Keratinocyte (primary cell): ENCODE results near the gene NOM1. TPM values are rescaled to one million over a fixed set of nuclear protein-coding genes. Genes with fewer than 3 reads are reported as not detected.
"Not testable (repeated sequence)": the region's sequence is repeated elsewhere in the genome, so short reads cannot be mapped to it uniquely, and the experiment has no call there.

Experiments
- DNase-seq: peaks from one replicate; pipeline ENCODE4 v3.0.0-alpha.2; 2011; ENCODE audit warnings: low read depth, missing footprints, low spot score
- FAIRE-seq: peaks from 2 replicates; lab custom pipeline; 2011; peaks lifted over from hg19 to GRCh38; lab: Jason Lieb, UNC
- H2AFZ ChIP-seq: 2 replicates; pipeline ENCODE4 v1.6.0; 2012; ENCODE audit warnings: low read length, control low read depth, inconsistent platforms; ENCODE audit not compliant: control insufficient read depth
- H3K27ac ChIP-seq: 2 replicates; pipeline ENCODE4 v1.5.1; 2011; ENCODE audit warnings: low read length; ENCODE audit not compliant: control insufficient read depth, insufficient read depth
- H3K27me3 ChIP-seq: 3 replicates; pipeline ENCODE4 v1.6.0; 2011; ENCODE audit warnings: low read length; ENCODE audit not compliant: control insufficient read depth, insufficient read depth; ENCODE audit errors: extremely low read depth
- H3K36me3 ChIP-seq, 2 experiments: 2 replicates in 1 of 2; 3 replicates in 1 of 2; pipeline ENCODE4 v1.5.1; 2011; ENCODE audit warnings: low read length in 2 of 2, mild to moderate bottlenecking in 1 of 2; ENCODE audit not compliant: control insufficient read depth in 2 of 2, insufficient read depth in 2 of 2; ENCODE audit errors: extremely low read depth in 1 of 2
- H3K4me1 ChIP-seq: 3 replicates; pipeline ENCODE4 v1.5.1; 2011; ENCODE audit warnings: low read length; ENCODE audit not compliant: control insufficient read depth, insufficient read depth; ENCODE audit errors: extremely low read depth
- H3K4me2 ChIP-seq: 3 replicates; pipeline ENCODE4 v1.6.0; 2011; ENCODE audit warnings: low read depth, low read length; ENCODE audit not compliant: control insufficient read depth, insufficient read depth; ENCODE audit errors: extremely low read depth
- H3K4me3 ChIP-seq, 3 experiments: fragments of 200-600 bp in 1 of 3; sonication (generic) in 1 of 3; 2 replicates in 2 of 3; 3 replicates in 1 of 3; pipeline ENCODE4 v1.5.1; 2011 to 2016; ENCODE audit warnings: low read length in 3 of 3, mild to moderate bottlenecking in 3 of 3, control low read depth in 2 of 3, inconsistent platforms in 1 of 3, low read depth in 1 of 3, mixed read lengths in 1 of 3, mixed run types in 1 of 3, moderate library complexity in 1 of 3; ENCODE audit not compliant: control insufficient read depth in 2 of 3, insufficient read depth in 2 of 3; ENCODE audit errors: extremely low read depth in 1 of 3
- H3K79me2 ChIP-seq: 2 replicates; pipeline ENCODE4 v1.6.0; 2012; ENCODE audit warnings: low read length; ENCODE audit not compliant: control insufficient read depth, insufficient read depth
- H3K9ac ChIP-seq: 3 replicates; pipeline ENCODE4 v1.6.0; 2011; ENCODE audit warnings: low read length; ENCODE audit not compliant: control insufficient read depth, insufficient read depth; ENCODE audit errors: extremely low read depth
- H3K9me1 ChIP-seq: 3 replicates; pipeline ENCODE4 v1.6.0; 2011; ENCODE audit warnings: low read length; ENCODE audit not compliant: control insufficient read depth, insufficient read depth; ENCODE audit errors: extremely low read depth
- H3K9me3 ChIP-seq: 2 replicates; pipeline ENCODE4 v1.5.1; 2012; ENCODE audit warnings: low read depth, low read length; ENCODE audit not compliant: control insufficient read depth
- H4K20me1 ChIP-seq: 3 replicates; pipeline ENCODE4 v1.6.0; 2011; ENCODE audit warnings: low read length; ENCODE audit not compliant: control insufficient read depth, insufficient read depth; ENCODE audit errors: extremely low read depth
- CTCF ChIP-seq, 3 experiments: IDR thresholded peaks in 1 of 3; conservative IDR thresholded peaks in 1 of 3; optimal IDR thresholded peaks in 1 of 3; 2 replicates in 2 of 3; 3 replicates in 1 of 3; pipeline versions ENCODE3 to v1.5.1; 2011; ENCODE audit warnings: low read length in 3 of 3, mild to moderate bottlenecking in 3 of 3, moderate library complexity in 2 of 3, control low read depth in 1 of 3, inconsistent platforms in 1 of 3; ENCODE audit not compliant: insufficient read depth in 2 of 3; ENCODE audit errors: extremely low read depth in 1 of 3
- EZH2 ChIP-seq: IDR thresholded peaks from one replicate; pipeline ENCODE4 v1.6.1; 2012; ENCODE audit warnings: inconsistent platforms, mild to moderate bottlenecking, low read length, moderate library complexity
- dilution Hi-C: fragments of 300-500 bp; cut with MboI; formaldehyde crosslinking; loops from one replicate; pipeline ENCODE4 v1.7.0; 2020; ENCODE audit warnings: low sequenced_read_pairs; ENCODE audit not compliant: extremely low pct_ligation_motif_present
- polyA plus RNA-seq, 5 experiments: library from polyadenylated mRNA; depleted of rRNA in 3 of 5; stranded (reverse) in 3 of 5; stranded (forward) in 1 of 5; unstranded in 1 of 5; fragments of >200 nt; gene quantifications; 1 replicate in 1 of 5; 2 replicates in 3 of 5; 3 replicates in 1 of 5; pipeline versions ENCODE4 v1.2.1 to v1.2.3, GENCODE V29; 2011 to 2012; ENCODE audit warnings: missing spikeins in 2 of 5, low read depth in 1 of 5, low replicate concordance in 1 of 5

Gene NOM1
- polyA plus RNA-seq, 1 donor (not counting 4 experiments of a cell fraction or from before 2014, with no cell fraction given): 17.1 TPM

- no peak overlapping the region for H3K4me3 ChIP-seq
- no peaks in the 10 kb centered on the region for H3K36me3 ChIP-seq
- H3K9me1 ChIP-seq: no peaks in the 10 kb centered on the region
- H4K20me1 ChIP-seq: no peaks in the 10 kb centered on the region
- TF ChIP-seq EZH2: no peak
- no peak for TF ChIP-seq CTCF (optimal IDR thresholded peaks at IDR 0.05 in 1 of 3, IDR thresholded peaks at IDR 0.05 in 1 of 3, conservative IDR thresholded peaks at IDR 0.05 in 1 of 3; ENCODE audit: extremely low read depth in 1 of 3, insufficient read depth in 2 of 3, low read length in 3 of 3)
- dilution Hi-C loops: no loop called here
- H3K27ac ChIP-seq: no peak overlapping the region
- FAIRE-seq (no peak), DNase-seq (no peak)
- H3K4me2 ChIP-seq: no peak overlapping the region
- H3K4me1 ChIP-seq: peaks cover 10% of the 10 kb centered on the region
- no peaks in the 10 kb centered on the region for H3K79me2 ChIP-seq
- peaks cover 5% of the 10 kb centered on the region for H3K27me3 ChIP-seq
- H2AFZ ChIP-seq: peak overlapping the region; percentile 40
- no peaks in the 10 kb centered on the region for H3K9me3 ChIP-seq
- no peak overlapping the region for H3K9ac ChIP-seq
Observed at GRCh38 chr7:156932006-156932405, 17.5 kb upstream of the NOM1 start.

- Histone ChIP-seq H3K36me3 (no peaks in the 10 kb centered on the region), H3K4me2 (no peak overlapping the region), H3K9me3 (no peaks in the 10 kb centered on the region), H3K27ac (no peak overlapping the region), H3K4me1 (no peaks in the 10 kb centered on the region), H4K20me1 (no peaks in the 10 kb centered on the region), H2AFZ (no peak overlapping the region), H3K79me2 (no peaks in the 10 kb centered on the region), H3K4me3 (no peak overlapping the region), H3K27me3 (no peaks in the 10 kb centered on the region), H3K9ac (no peak overlapping the region), H3K9me1 (no peaks in the 10 kb centered on the region)
- FAIRE-seq: no peak
- DNase-seq: no peak
- dilution Hi-C loops: no loop called here
- TF ChIP-seq CTCF (optimal IDR thresholded peaks at IDR 0.05 in 1 of 3, IDR thresholded peaks at IDR 0.05 in 1 of 3, conservative IDR thresholded peaks at IDR 0.05 in 1 of 3; ENCODE audit: extremely low read depth in 1 of 3, insufficient read depth in 2 of 3, low read length in 3 of 3) (no peak), EZH2 (no peak)
Observed at GRCh38 chr7:156935250-156935649, 14.3 kb upstream of the NOM1 start.

- H3K4me1 ChIP-seq, H3K27me3 ChIP-seq, FAIRE-seq, H2AFZ ChIP-seq, H3K4me3 ChIP-seq, DNase-seq, H3K4me2 ChIP-seq, H4K20me1 ChIP-seq, dilution Hi-C loops, H3K9me1 ChIP-seq, H3K9ac ChIP-seq, H3K9me3 ChIP-seq, H3K27ac ChIP-seq, H3K79me2 ChIP-seq, H3K36me3 ChIP-seq: not testable (repeated sequence)
Observed at GRCh38 chr7:156936766-156937165, 12.7 kb upstream of the NOM1 start.
